HG03135 (cell line): ENCODE results near the gene C10orf53.
"Not testable (repeated sequence)": the region's sequence is repeated elsewhere in the genome, so short reads cannot be mapped to it uniquely, and the experiment has no call there.

Experiments
- ATAC-seq: cut with Tn5 transposase; IDR thresholded peaks from one replicate; pipeline ENCODE4 v1.9.1; 2021; ENCODE audit warnings: mild to moderate bottlenecking, moderate library complexity; ENCODE audit not compliant: unreplicated experiment

C10orf53 gene

GRCh38 chr10:49652421-49653272 is 26.8 kb upstream of the C10orf53 start:
- ATAC-seq = no peak

- no peak for ATAC-seq
Measured at GRCh38 chr10:49653273-49653929, 26.1 kb upstream of the C10orf53 start.

GRCh38 chr10:49654036-49654693 is 25.3 kb upstream of the C10orf53 start:
- no peak for ATAC-seq

DNA sequence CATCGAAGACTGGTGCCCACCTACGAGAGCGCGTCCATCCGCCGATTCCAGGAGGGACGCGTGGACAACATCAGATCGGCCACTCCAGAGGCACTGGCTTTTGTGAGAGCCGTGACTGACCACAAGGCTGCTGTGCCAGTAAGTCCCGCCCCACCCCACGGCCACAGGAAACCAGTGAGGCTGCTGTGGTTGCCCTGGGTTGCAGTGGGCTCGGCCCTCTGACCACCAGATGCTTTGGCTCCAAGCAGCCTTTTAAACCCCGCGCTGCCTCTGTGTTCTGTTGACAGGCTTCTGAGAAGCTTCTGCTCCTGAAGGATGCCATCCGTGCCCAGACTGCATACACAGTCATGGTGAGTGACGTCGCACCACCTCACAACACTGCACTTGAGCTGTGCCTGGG is 24.4 kb upstream of the C10orf53 start:
- no peak for ATAC-seq

DNA sequence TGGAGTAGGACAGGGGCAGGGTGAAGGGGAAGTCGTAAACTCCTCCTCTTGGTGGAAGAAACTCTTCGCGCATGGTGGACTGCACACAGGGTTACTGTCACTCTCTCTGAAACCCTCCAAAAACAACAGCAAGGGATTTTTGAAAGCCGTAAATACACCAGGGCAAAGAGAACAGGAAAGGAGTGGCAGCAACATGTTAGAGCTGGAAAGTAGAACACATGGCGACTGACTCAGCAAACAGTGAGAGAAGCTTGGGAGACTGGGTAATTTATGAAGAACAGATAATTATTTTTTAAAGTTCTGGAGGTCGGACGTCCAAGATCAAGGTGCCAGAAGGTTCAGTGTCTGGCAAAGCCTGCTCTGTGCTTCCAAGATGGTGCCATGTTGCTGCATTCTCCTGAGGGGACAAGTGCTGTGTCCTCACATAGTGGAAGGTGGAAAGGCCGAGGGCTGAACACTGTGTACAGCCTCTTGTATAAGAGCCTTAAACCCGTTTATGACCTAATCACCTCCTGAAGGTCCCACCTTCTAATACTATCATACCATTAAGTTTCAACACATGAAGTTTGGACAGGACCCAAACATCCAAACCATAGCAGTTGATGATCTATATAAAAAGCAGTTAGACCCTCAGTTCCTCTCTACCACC is 22.5 kb upstream of the C10orf53 start:
- no peak for ATAC-seq

DNA sequence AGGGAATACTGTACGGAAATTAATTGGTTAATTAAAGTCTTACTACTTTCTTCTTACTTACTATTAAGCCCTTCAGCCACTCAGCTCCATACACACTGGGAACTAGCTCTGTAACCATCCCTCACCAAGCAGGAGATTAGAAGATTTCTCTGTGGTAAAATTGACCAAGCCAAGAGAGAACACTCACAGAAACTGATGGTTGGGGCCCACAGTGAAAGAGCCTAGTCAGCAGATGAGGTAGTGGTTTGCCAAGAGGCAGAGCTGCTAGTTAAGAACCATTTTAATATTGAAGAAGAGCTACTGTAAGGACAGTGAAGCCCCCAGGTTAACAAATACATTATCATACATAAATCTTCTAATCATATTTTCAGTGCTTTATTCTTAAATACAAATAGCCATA is 21.8 kb upstream of the C10orf53 start:
- no peak for ATAC-seq

DNA sequence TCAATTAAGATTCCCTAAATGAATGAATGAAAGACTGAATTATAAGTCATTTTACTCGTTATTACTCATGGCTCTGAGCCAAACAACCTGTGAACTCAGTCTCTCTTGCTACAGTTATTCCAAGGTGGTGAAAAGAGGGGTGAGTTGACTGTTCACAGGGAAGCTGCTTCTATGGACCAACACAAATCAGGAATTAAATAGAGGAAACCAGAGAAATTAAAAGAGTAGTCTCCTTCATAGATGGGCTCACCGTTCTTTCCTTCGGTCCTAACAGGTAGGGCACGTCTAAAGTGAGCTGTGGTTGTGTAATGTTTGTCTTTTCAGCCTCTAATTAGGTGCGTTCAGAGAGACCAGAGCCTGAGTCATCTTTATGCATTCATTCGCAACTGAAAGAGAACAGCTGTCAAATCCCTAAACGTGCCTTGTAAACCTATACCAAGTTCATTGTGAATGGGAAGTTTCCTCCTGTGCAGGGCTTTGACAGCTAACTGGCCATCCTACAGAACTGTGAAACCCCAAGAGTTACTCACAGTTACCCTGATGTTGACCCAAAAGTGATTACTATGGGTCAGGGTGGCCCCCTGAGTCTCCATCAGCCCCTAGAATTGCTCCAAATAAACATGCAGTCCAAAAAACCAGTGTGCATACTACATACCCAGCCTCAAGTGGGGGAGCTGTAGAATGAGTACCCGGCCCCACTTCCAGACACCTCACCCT is 18.2 kb upstream of the C10orf53 start:
- no peak for ATAC-seq

DNA sequence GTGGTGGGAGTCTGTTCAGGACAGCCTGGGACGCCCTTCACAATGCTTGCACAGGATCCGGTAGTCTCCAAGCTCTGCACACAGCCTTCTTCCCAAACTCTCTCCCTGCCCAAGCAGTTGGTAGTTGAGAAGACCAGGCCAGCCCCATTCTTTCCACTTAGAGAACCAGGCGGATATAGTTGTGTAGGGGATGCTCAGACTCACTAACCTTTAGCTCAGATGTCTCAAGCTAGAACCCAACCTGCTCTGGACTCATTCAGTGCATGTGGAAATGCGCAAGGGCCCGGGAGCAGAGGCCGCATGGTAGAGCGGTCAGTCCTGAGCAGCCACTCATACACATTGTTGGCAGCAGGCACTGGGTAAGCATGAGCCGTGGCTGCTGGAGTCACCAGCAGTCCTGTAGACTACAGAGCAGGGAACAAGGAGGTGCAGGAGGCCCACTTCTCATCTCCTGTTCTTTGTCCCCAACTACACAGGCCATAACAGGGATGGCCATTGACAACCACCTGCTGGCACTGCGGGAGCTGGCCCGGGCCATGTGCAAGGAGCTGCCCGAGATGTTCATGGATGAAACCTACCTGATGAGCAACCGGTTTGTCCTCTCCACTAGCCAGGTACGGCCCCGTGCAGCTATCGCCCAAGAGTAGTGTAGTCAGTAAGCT is 17.2 kb upstream of the C10orf53 start:
- ATAC-seq = no peak

DNA sequence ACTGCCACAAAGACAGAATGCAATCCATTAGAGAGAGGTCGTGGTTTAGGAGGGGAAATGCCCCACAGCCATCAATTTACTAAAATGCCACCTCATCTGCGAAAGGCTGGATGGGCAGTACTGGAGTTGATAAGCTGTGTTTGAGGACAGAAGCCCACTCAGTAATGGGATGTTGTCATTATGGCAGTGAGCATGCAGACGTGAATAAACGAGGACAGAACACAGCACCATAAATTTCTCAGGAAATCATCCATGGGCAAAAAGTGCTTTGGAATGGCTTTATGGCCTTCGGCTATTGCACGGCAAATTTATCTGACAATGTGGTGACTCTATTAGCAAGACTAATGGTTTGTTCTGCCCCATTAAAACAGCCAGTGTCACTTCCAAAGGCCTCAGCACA is 15.9 kb upstream of the C10orf53 start:
- no peak for ATAC-seq

DNA sequence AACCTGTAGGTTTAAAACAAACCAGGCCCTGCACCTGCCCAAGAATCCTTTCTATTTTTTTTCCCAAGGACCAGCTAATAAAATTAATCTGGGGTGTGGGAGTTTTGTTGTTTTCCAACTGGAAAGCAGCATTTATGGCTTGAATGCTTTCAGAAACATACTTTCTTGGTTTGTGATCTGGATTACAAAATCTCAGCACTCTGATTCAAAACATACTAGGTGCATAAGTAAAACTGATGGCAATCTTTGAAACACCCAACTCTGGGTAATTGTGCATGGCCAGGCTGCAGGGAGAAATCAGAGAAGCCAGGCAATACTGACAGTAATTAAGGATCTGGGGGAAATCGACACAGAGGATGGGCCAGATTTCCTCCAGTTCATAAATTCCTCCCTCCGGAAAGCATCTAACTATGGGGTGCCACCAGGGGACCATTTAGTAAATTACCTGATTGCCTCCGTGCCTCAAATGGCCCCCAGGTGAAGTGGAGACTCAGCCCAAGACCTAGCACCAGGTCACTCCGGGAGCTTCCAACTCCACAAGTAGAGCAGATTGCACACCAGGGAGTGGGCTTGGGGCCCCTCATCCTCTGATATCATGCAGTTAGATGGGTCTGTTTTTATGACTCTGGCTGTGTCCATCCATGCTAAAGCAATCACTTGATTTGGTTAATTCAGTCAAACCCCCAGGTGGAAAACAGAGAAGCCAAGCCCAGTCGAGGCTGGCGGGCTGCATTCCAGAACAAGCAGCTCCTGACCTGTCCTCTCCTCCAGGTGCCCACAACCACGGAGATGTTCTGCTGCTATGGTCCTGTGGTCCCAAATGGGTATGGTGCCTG is 15.2 kb upstream of the C10orf53 start:
- ATAC-seq = no peak

DNA sequence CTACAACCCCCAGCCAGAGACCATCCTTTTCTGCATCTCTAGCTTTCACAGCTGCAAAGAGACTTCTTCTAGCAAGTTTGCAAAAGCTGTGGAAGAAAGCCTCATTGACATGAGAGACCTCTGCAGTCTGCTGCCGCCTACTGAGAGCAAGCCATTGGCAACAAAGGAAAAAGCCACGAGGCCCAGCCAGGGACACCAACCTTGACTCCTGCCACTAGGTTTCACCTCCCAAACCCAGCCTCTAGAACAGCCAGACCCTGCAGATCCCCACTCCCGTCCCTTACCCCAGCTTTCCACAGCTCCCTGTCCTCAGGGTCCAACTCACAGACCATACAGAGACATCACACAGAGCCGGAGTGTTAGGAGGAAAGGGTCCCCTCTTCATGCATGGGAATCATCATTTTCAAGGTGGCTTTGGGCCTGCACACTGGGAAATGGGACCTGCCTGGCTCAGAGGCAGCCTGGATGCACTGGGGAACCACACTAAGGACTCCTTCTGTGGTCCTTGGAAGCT is 14.6 kb upstream of the C10orf53 start:
- no peak for ATAC-seq

DNA sequence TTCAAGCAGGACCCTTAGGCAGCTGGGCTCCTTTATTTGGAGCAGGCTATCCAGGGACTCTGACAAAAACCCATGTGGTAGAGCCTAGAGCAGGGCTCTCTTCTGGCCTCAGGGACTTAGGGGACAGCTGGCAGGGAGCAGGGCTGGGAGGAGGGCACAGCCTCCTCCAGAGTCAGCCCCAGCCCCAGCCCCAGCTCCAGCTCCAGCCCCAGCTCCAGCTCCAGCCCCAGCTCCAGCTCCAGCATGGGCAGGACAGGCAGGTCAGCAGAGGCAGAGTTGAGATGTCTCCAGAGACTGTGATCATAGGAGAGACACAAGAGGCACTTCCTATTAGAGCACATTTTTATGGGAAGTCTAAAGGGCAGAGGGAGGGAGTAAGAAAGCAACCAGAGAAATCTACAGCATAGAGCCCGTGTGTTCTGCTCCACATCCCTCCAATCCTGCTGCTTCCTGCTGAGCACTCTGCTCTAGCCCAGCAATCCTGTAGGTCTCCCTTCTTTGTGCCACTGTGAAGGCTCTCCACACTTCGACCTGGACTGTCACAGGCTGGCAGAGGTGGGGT is 13.3 kb upstream of the C10orf53 start:
- no peak for ATAC-seq

- ATAC-seq = no peak
Measured at GRCh38 chr10:49666685-49667084, 12.8 kb upstream of the C10orf53 start.

- no peak for ATAC-seq
Measured at GRCh38 chr10:49667991-49668390, 11.5 kb upstream of the C10orf53 start.

DNA sequence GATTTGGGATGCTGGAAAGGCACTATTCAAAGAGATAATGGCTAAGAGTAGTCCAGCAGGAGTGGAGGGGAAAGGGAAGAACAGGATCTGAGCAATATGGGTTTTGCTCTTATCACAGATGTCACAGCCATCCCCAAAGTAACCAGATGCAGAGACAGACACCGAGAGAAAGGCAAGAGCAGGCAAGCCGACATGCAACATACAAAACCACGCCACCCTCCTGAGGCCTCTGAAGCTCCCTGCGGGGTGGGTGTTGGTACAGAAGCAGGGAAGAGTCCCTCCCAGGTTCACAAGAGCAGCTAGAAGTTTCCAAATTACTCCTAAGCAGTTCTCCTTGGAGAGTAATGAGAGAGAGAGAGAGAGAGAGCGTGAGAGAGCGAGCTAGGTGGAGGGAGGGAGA is 10.8 kb upstream of the C10orf53 start:
- ATAC-seq = no peak

- ATAC-seq = no peak
Measured at GRCh38 chr10:49678827-49679479, 498 bp upstream of the C10orf53 start.

- ATAC-seq = not testable (repeated sequence)
Measured at GRCh38 chr10:49682449-49682848, 3.0 kb downstream of the C10orf53 start.

- ATAC-seq = no peak
Measured at GRCh38 chr10:49682879-49683278, 3.4 kb downstream of the C10orf53 start.
